ENCODE results near the gene KLHL36. TPM values are rescaled to one million over a fixed set of nuclear protein-coding genes. Genes with fewer than 3 reads are reported as not detected.

The KLHL36 gene
- total RNA-seq, 1 experiment from 2014 or later, result 46.0 TPM

- Histone ChIP-seq H3K9me3 (ENCODE audit: control insufficient read depth, insufficient read depth, low read depth, low read length) (no peaks in the 10 kb centered on the region), H3K27me3 (ENCODE audit: control insufficient read depth, insufficient read depth, low read length) (no peaks in the 10 kb centered on the region), H3K4me3 (ENCODE audit: low read depth in 2 of 2, low read length in 2 of 2) (no peak overlapping the region), H3K4me1 (ENCODE audit: control insufficient read depth, insufficient read depth, low read length) (no peaks in the 10 kb centered on the region), H3K36me3 (ENCODE audit: control insufficient read depth, insufficient read depth, low read length) (no peaks in the 10 kb centered on the region), H3K27ac (ENCODE audit: low read length) (no peak overlapping the region)
- intact Hi-C loops (cut with micrococcal nuclease; ENCODE audit: unreplicated experiment) (no loop called here), in situ Hi-C loops (cut with HindIII; ENCODE audit: low pct_unique_long_range_greater_than_20kb, low sequenced_read_pairs) (no loop called here)
- ATAC-seq (no peak), DNase-seq (ENCODE audit: low read depth, low spot score) (no peak)
- ChIA-PET CTCF (no interaction called here), POLR2A (no interaction called here)
- BruUV-seq (replicated peaks), result no TSS peak
- TF ChIP-seq POLR2AphosphoS5 (IDR thresholded peaks at IDR 0.05; ENCODE audit: low read depth, low read length) (no peak), CTCF (IDR thresholded peaks at IDR 0.05) (no peak), SIN3A (IDR thresholded peaks at IDR 0.05; ENCODE audit: borderline replicate concordance, insufficient read depth, low read depth, low read length) (no peak), TCF7L2 (IDR thresholded peaks at IDR 0.05; ENCODE audit: low read depth, low read length) (no peak)
- TF ChIP-seq, protein P1, sequence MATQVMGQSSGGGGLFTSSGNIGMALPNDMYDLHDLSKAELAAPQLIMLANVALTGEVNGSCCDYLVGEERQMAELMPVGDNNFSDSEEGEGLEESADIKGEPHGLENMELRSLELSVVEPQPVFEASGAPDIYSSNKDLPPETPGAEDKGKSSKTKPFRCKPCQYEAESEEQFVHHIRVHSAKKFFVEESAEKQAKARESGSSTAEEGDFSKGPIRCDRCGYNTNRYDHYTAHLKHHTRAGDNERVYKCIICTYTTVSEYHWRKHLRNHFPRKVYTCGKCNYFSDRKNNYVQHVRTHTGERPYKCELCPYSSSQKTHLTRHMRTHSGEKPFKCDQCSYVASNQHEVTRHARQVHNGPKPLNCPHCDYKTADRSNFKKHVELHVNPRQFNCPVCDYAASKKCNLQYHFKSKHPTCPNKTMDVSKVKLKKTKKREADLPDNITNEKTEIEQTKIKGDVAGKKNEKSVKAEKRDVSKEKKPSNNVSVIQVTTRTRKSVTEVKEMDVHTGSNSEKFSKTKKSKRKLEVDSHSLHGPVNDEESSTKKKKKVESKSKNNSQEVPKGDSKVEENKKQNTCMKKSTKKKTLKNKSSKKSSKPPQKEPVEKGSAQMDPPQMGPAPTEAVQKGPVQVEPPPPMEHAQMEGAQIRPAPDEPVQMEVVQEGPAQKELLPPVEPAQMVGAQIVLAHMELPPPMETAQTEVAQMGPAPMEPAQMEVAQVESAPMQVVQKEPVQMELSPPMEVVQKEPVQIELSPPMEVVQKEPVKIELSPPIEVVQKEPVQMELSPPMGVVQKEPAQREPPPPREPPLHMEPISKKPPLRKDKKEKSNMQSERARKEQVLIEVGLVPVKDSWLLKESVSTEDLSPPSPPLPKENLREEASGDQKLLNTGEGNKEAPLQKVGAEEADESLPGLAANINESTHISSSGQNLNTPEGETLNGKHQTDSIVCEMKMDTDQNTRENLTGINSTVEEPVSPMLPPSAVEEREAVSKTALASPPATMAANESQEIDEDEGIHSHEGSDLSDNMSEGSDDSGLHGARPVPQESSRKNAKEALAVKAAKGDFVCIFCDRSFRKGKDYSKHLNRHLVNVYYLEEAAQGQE (IDR thresholded peaks at IDR 0.05; ENCODE audit: insufficient read depth in 1 of 2, low read depth in 2 of 2, low read length in 1 of 2), result no peak
Measured at GRCh38 chr16:84657229-84657837, 9.0 kb downstream of the KLHL36 start.

DNA sequence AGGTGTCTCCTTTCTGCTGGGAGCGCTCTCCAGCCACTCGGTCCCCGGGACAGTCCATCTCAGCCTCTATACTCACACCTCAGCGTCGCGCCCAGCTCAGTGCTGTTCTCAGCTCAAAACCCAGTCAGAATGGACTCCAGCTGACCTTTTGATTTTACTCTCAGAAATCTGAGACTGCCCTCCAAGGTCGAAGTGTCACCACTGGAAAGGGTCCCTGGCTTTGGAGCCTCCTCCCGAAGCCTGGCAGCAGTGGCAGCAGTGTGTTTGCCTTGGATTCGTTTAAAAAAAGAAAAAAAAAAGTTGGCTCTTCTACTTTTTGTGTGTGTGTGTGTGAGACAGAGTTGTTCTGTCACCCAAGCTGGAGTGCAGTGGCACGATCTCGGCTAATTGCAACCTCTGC is 10.4 kb downstream of the KLHL36 start:
- no TSS peak for BruUV-seq (replicated peaks)

More for the DNA sequence above, 10.4 kb downstream of the KLHL36 start:
- no peaks in the 10 kb centered on the region for H3K36me3 ChIP-seq (ENCODE audit: control insufficient read depth, insufficient read depth, low read length)
- in situ Hi-C loops (cut with HindIII; ENCODE audit: low pct_unique_long_range_greater_than_20kb, low sequenced_read_pairs), result no loop called here
- H3K4me1 ChIP-seq (ENCODE audit: control insufficient read depth, insufficient read depth, low read length), result no peaks in the 10 kb centered on the region
- DNase-seq (ENCODE audit: low read depth, low spot score) (no peak), ATAC-seq (no peak)
- ChIA-PET POLR2A (no interaction called here), CTCF (no interaction called here)
- no peak overlapping the region for H3K27ac ChIP-seq (ENCODE audit: low read length)
- no peaks in the 10 kb centered on the region for H3K9me3 ChIP-seq (ENCODE audit: control insufficient read depth, insufficient read depth, low read depth, low read length)
- H3K4me3 ChIP-seq (ENCODE audit: low read depth in 2 of 2, low read length in 2 of 2), result no peak overlapping the region
- intact Hi-C loops (cut with micrococcal nuclease; ENCODE audit: unreplicated experiment), result no loop called here
- TF ChIP-seq CTCF (IDR thresholded peaks at IDR 0.05) (no peak), SIN3A (IDR thresholded peaks at IDR 0.05; ENCODE audit: borderline replicate concordance, insufficient read depth, low read depth, low read length) (no peak), TCF7L2 (IDR thresholded peaks at IDR 0.05; ENCODE audit: low read depth, low read length) (no peak)
- TF ChIP-seq, protein P1 (IDR thresholded peaks at IDR 0.05; ENCODE audit: insufficient read depth in 1 of 2, low read depth in 2 of 2, low read length in 1 of 2), result no peak
- no peaks in the 10 kb centered on the region for H3K27me3 ChIP-seq (ENCODE audit: control insufficient read depth, insufficient read depth, low read length)
